Pons (tissue), 1 donor: ENCODE measurements around the gene ADGB.

Experiments
- DNase-seq: peaks from one replicate; pipeline ENCODE4 v3.0.0-alpha.2; 2016; ENCODE audit warnings: low spot score

The ADGB gene

GRCh38 chr6:146634022-146634421, 35.2 kb downstream of the ADGB start:
- DNase-seq = no peak

- no peak for DNase-seq
Measured at GRCh38 chr6:146635165-146635564, 36.4 kb downstream of the ADGB start.

- no peak for DNase-seq
Measured at GRCh38 chr6:146636481-146636880, 37.7 kb downstream of the ADGB start.

- no peak for DNase-seq
Measured at GRCh38 chr6:146642921-146643320, 44.1 kb downstream of the ADGB start.

- no peak for DNase-seq
Measured at GRCh38 chr6:146650799-146651481, 52.2 kb downstream of the ADGB start.

- DNase-seq = no peak
Measured at GRCh38 chr6:146651482-146651863, 52.7 kb downstream of the ADGB start.

GRCh38 chr6:146657432-146657831, 58.7 kb downstream of the ADGB start:
- no peak for DNase-seq

GRCh38 chr6:146664871-146665360, 66.1 kb downstream of the ADGB start:
- DNase-seq = no peak

GRCh38 chr6:146666909-146667308, 68.1 kb downstream of the ADGB start:
- DNase-seq = no peak

- no peak for DNase-seq
Measured at GRCh38 chr6:146670161-146670560, 71.4 kb downstream of the ADGB start.

GRCh38 chr6:146673069-146673468, 74.3 kb downstream of the ADGB start:
- DNase-seq = no peak

GRCh38 chr6:146679386-146679785, 80.6 kb downstream of the ADGB start:
- peak; percentile 14 for DNase-seq

GRCh38 chr6:146682919-146683318, 84.1 kb downstream of the ADGB start:
- DNase-seq = no peak

GRCh38 chr6:146689806-146690205, 91.0 kb downstream of the ADGB start:
- DNase-seq = no peak

- no peak for DNase-seq
Measured at GRCh38 chr6:146693342-146693741, 94.6 kb downstream of the ADGB start.

- DNase-seq = no peak
Measured at GRCh38 chr6:146697921-146698320, 99.1 kb downstream of the ADGB start.

GRCh38 chr6:146700078-146700686, 101.4 kb downstream of the ADGB start:
- peak; percentile 94 for DNase-seq

- DNase-seq = no peak
Measured at GRCh38 chr6:146701632-146702031, 102.9 kb downstream of the ADGB start.

- no peak for DNase-seq
Measured at GRCh38 chr6:146709036-146709622, 110.4 kb downstream of the ADGB start.

- DNase-seq = no peak
Measured at GRCh38 chr6:146719387-146719786, 120.6 kb downstream of the ADGB start.

- DNase-seq = no peak
Measured at GRCh38 chr6:146739696-146740095, 140.9 kb downstream of the ADGB start.

GRCh38 chr6:146741609-146742008, 142.8 kb downstream of the ADGB start:
- no peak for DNase-seq

- DNase-seq = no peak
Measured at GRCh38 chr6:146753306-146753705, 154.5 kb downstream of the ADGB start.
